A673 (cell line): ENCODE measurements around the gene TBKBP1.

Source experiments
- CTCF ChIP-seq: fragments of 300-800, 200-600 bp; sonication (generic); conservative IDR thresholded peaks from 2 replicates; pipeline ENCODE4 v1.5.1; 2017; ENCODE audit warnings: low read depth, mild to moderate bottlenecking, antibody characterized with exemption, low read length, moderate library complexity, mixed read lengths
- EZH2 ChIP-seq: fragments of 200-600 bp; sonication (generic); IDR thresholded peaks from 2 replicates; pipeline ENCODE4 v1.6.1; 2017; ENCODE audit warnings: borderline replicate concordance, low read depth, mild to moderate bottlenecking, mixed read lengths, antibody characterized with exemption, low read length; ENCODE audit not compliant: poor library complexity, severe bottlenecking

- no peak for TF ChIP-seq CTCF
- no peak for TF ChIP-seq EZH2
These were observed 13.3 kb downstream of the TBKBP1 start for GRCh38 chr17:47707056-47707804.
